HEK293 (cell line): ENCODE measurements around the gene EPHB1.

Experiments
- MYNN ChIP-seq: fragments of 450-650 bp; formaldehyde crosslinking; IDR thresholded peaks from 2 replicates; pipeline ENCODE4 v1.5.1; 2016; ENCODE audit warnings: missing biosample characterization, missing genetic modification characterization, borderline replicate concordance
- RBAK ChIP-seq: fragments of 450-650 bp; formaldehyde crosslinking; IDR thresholded peaks from 2 replicates; pipeline ENCODE4 v1.5.1; 2016; ENCODE audit warnings: missing biosample characterization, missing genetic modification characterization
- ZBTB7A ChIP-seq: fragments of 450-650 bp; formaldehyde crosslinking; IDR thresholded peaks from 2 replicates; pipeline ENCODE4 v1.5.1; 2016; ENCODE audit warnings: low read depth, missing biosample characterization, missing genetic modification characterization
- ZNF221 ChIP-seq: fragments of 450-650 bp; formaldehyde crosslinking; IDR thresholded peaks from 2 replicates; pipeline ENCODE4 v1.5.1; 2017; ENCODE audit warnings: missing biosample characterization, missing genetic modification characterization, borderline replicate concordance
- ZNF248 ChIP-seq: fragments of 450-650 bp; formaldehyde crosslinking; IDR thresholded peaks from 2 replicates; pipeline ENCODE4 v1.5.1; 2017; ENCODE audit warnings: missing biosample characterization, missing genetic modification characterization
- ZNF335 ChIP-seq: fragments of 450-650 bp; formaldehyde crosslinking; conservative IDR thresholded peaks from 2 replicates; pipeline ENCODE4 v1.5.1; 2016; ENCODE audit warnings: missing biosample characterization, missing genetic modification characterization
- ZNF433 ChIP-seq: fragments of 450-650 bp; formaldehyde crosslinking; IDR thresholded peaks from 2 replicates; pipeline ENCODE4 v1.5.1; 2016; ENCODE audit warnings: missing biosample characterization, missing genetic modification characterization, low read depth
- TF ChIP-seq, protein P1 (sequence below): fragments of 450-650 bp; formaldehyde crosslinking; IDR thresholded peaks from 2 replicates; pipeline ENCODE4 v1.5.1; 2016; ENCODE audit warnings: missing biosample characterization, missing genetic modification characterization
- TF ChIP-seq, protein P2 (sequence below): fragments of 450-650 bp; formaldehyde crosslinking; IDR thresholded peaks from 2 replicates; pipeline ENCODE4 v1.5.1; 2016; ENCODE audit warnings: missing biosample characterization, missing genetic modification characterization
- TF ChIP-seq, protein P3 (sequence below): fragments of 450-650 bp; formaldehyde crosslinking; IDR thresholded peaks from 2 replicates; pipeline ENCODE4 v1.5.1; 2016; ENCODE audit warnings: missing biosample characterization, missing genetic modification characterization
- TF ChIP-seq, protein P4 (sequence below): fragments of 450-650 bp; formaldehyde crosslinking; IDR thresholded peaks from 2 replicates; pipeline ENCODE4 v1.5.1; 2016; ENCODE audit warnings: missing biosample characterization, missing genetic modification characterization

DNA sequence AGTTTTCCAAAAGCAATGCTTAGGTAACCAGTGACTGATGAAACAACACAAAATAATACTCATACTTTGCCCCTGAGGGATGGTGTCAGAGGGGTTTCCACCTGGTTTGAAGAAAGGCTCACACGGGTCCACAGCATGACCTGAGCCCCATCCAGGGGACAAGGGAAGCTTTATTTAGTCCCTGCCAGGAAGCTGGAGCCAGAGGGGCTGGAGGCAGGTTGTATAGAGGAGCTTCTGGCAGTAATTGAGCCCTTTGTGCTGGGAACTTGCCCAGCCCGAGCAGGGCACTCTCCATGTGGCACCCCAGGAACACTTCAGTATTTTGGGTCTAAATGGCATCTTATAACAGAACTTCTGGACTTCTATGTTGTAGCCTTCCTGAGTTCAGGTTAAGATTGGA, 39.2 kb upstream of the EPHB1 start:
- TF ChIP-seq, protein P1, sequence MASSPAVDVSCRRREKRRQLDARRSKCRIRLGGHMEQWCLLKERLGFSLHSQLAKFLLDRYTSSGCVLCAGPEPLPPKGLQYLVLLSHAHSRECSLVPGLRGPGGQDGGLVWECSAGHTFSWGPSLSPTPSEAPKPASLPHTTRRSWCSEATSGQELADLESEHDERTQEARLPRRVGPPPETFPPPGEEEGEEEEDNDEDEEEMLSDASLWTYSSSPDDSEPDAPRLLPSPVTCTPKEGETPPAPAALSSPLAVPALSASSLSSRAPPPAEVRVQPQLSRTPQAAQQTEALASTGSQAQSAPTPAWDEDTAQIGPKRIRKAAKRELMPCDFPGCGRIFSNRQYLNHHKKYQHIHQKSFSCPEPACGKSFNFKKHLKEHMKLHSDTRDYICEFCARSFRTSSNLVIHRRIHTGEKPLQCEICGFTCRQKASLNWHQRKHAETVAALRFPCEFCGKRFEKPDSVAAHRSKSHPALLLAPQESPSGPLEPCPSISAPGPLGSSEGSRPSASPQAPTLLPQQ (tag by site-specific recombination): no peak
- TF ChIP-seq ZNF433 (tag by site-specific recombination) (no peak), RBAK (tag by site-specific recombination) (no peak), MYNN (no peak), ZNF248 (tag by site-specific recombination) (no peak), ZNF335 (tag by site-specific recombination) (no peak), ZNF221 (tag by site-specific recombination) (no peak), ZBTB7A (tag by site-specific recombination) (no peak)
- TF ChIP-seq, protein P2, sequence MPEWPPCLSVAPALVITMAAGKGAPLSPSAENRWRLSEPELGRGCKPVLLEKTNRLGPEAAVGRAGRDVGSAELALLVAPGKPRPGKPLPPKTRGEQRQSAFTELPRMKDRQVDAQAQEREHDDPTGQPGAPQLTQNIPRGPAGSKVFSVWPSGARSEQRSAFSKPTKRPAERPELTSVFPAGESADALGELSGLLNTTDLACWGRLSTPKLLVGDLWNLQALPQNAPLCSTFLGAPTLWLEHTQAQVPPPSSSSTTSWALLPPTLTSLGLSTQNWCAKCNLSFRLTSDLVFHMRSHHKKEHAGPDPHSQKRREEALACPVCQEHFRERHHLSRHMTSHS (tag by site-specific recombination): no peak
- TF ChIP-seq, protein P3, sequence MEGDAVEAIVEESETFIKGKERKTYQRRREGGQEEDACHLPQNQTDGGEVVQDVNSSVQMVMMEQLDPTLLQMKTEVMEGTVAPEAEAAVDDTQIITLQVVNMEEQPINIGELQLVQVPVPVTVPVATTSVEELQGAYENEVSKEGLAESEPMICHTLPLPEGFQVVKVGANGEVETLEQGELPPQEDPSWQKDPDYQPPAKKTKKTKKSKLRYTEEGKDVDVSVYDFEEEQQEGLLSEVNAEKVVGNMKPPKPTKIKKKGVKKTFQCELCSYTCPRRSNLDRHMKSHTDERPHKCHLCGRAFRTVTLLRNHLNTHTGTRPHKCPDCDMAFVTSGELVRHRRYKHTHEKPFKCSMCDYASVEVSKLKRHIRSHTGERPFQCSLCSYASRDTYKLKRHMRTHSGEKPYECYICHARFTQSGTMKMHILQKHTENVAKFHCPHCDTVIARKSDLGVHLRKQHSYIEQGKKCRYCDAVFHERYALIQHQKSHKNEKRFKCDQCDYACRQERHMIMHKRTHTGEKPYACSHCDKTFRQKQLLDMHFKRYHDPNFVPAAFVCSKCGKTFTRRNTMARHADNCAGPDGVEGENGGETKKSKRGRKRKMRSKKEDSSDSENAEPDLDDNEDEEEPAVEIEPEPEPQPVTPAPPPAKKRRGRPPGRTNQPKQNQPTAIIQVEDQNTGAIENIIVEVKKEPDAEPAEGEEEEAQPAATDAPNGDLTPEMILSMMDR (tag by site-specific recombination): no peak
- TF ChIP-seq, protein P4, sequence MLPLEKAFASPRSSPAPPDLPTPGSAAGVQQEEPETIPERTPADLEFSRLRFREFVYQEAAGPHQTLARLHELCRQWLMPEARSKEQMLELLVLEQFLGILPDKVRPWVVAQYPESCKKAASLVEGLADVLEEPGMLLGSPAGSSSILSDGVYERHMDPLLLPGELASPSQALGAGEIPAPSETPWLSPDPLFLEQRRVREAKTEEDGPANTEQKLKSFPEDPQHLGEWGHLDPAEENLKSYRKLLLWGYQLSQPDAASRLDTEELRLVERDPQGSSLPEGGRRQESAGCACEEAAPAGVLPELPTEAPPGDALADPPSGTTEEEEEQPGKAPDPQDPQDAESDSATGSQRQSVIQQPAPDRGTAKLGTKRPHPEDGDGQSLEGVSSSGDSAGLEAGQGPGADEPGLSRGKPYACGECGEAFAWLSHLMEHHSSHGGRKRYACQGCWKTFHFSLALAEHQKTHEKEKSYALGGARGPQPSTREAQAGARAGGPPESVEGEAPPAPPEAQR (tag by site-specific recombination): no peak
